HCT116 (cell line): ENCODE measurements around the gene ANKRD29. TPM values are rescaled to one million over a fixed set of nuclear protein-coding genes. Genes with fewer than 3 reads are reported as not detected.
A peak's percentile ranks its signal among the peaks of the same experiment; 100 is the strongest.

Experiments used
- ATAC-seq: fragments of 200-7000 bp; cut with Tn5 transposase; 2 replicates; pipeline ENCODE4 v1.9.1; 2020; ENCODE audit warnings: mild to moderate bottlenecking, moderate library complexity
- BruUV-seq: library from RNA; stranded (reverse); fragments of 400-500 nt; replicated peaks from 2 replicates; lab custom pipeline; 2021; lab: Mats Ljungman, UMichigan
- CTCF ChIA-PET: fragments of 300-600 bp; sonication (Branson Sonifier 250); formaldehyde crosslinking; loops from one replicate; lab custom pipeline; 2021; ENCODE audit warnings: antibody characterized with exemption; lab: Charles Lee
- POLR2A ChIA-PET: fragments of 300-600, 350-600 bp; sonication (Branson Sonifier 250); formaldehyde crosslinking; loops from one replicate; lab custom pipeline; 2021; ENCODE audit warnings: antibody characterized with exemption; lab: Charles Lee
- RAD21 ChIA-PET, 2 experiments: fragments of 300-600 bp; sonication (Branson Sonifier 250); formaldehyde crosslinking; loops; one replicate each; lab custom pipeline; 2023; ENCODE audit warnings: low total read pairs in 2 of 2; ENCODE audit not compliant: uncharacterized antibody in 2 of 2, unreplicated experiment in 2 of 2, low non-redundant PET in 1 of 2; lab: Charles Lee
- DNase-seq: peaks from one replicate; pipeline ENCODE4 v3.0.0-alpha.2; 2010; ENCODE audit warnings: low read depth, low spot score
- H2AFZ ChIP-seq: fragments of 200-600 bp; shearing (Covaris generic), sonication (generic); 2 replicates; pipeline ENCODE4 v1.6.1; 2017; ENCODE audit warnings: low read depth, mixed run types, mixed read lengths, antibody characterized with exemption, low read length; ENCODE audit not compliant: poor library complexity, severe bottlenecking
- H3K27ac ChIP-seq: 2 replicates; pipeline ENCODE4 v1.5.1; 2012; ENCODE audit warnings: low read depth, low read length
- H3K27me3 ChIP-seq: fragments of 200-600 bp; sonication (generic); 2 replicates; pipeline ENCODE4 v1.6.1; 2016; ENCODE audit warnings: mixed run types, low read length, mixed read lengths; ENCODE audit not compliant: insufficient read depth
- H3K36me3 ChIP-seq, 2 experiments: fragments of 200-500 bp in 1 of 2; fragments of 200-600 bp in 1 of 2; sonication (Bioruptor generic) in 1 of 2; sonication (generic) in 1 of 2; 2 replicates each; pipeline versions ENCODE4 v1.5.1 to v1.6.1; 2014 to 2016; ENCODE audit warnings: low read length in 2 of 2, inconsistent platforms in 1 of 2, mixed read lengths in 1 of 2, mixed run types in 1 of 2; ENCODE audit not compliant: insufficient read depth in 2 of 2, control insufficient read depth in 1 of 2
- H3K4me1 ChIP-seq, 2 experiments: fragments of 200-600 bp in 1 of 2; sonication (generic) in 1 of 2; 2 replicates each; pipeline versions ENCODE4 v1.5.1 to v1.6.1; 2012 to 2017; ENCODE audit warnings: low read length in 2 of 2, inconsistent platforms in 1 of 2, mild to moderate bottlenecking in 1 of 2, mixed read lengths in 1 of 2, mixed run types in 1 of 2, moderate library complexity in 1 of 2; ENCODE audit not compliant: insufficient read depth in 2 of 2, control insufficient read depth in 1 of 2
- H3K4me2 ChIP-seq: fragments of 200-600 bp; sonication (generic); 2 replicates; pipeline ENCODE4 v1.6.1; 2017; ENCODE audit warnings: mixed run types, low read length, mixed read lengths
- H3K4me3 ChIP-seq, 2 experiments: fragments of 200-600 bp in 1 of 2; sonication (generic) in 1 of 2; replicated peaks in 1 of 2; 2 replicates each; pipeline ENCODE4 v1.5.1; 2011 to 2016; ENCODE audit warnings: low read length in 2 of 2, control low read depth in 1 of 2, low read depth in 1 of 2, mild to moderate bottlenecking in 1 of 2, mixed read lengths in 1 of 2, mixed run types in 1 of 2
- H3K79me2 ChIP-seq: fragments of 200-600 bp; sonication (generic); 2 replicates; pipeline ENCODE4 v1.6.1; 2017; ENCODE audit warnings: mild to moderate bottlenecking, mixed run types, low read length, moderate library complexity, mixed read lengths; ENCODE audit not compliant: insufficient read depth
- H3K9ac ChIP-seq: fragments of 200-600 bp; sonication (generic); 2 replicates; pipeline ENCODE4 v1.6.1; 2016; ENCODE audit warnings: low read length, mixed read lengths
- H3K9me2 ChIP-seq: fragments of 200-600 bp; sonication (generic), shearing (Covaris generic); 2 replicates; pipeline ENCODE4 v1.6.1; 2017; ENCODE audit warnings: mixed run types, mild to moderate bottlenecking, moderate library complexity; ENCODE audit not compliant: insufficient read depth
- H3K9me3 ChIP-seq, 2 experiments: fragments of 200-500 bp in 1 of 2; fragments of 200-600 bp in 1 of 2; sonication (Bioruptor generic) in 1 of 2; sonication (generic) in 1 of 2; 2 replicates each; pipeline ENCODE4 v1.6.1; 2014 to 2017; ENCODE audit warnings: low read length in 2 of 2, mixed read lengths in 2 of 2, inconsistent platforms in 1 of 2, low read depth in 1 of 2, mild to moderate bottlenecking in 1 of 2, mixed run types in 1 of 2, moderate library complexity in 1 of 2; ENCODE audit not compliant: control insufficient read depth in 1 of 2, insufficient read depth in 1 of 2
- H4K20me1 ChIP-seq: fragments of 200-600 bp; sonication (generic), shearing (Covaris generic); 2 replicates; pipeline ENCODE4 v1.6.1; 2017; ENCODE audit warnings: mixed run types, mild to moderate bottlenecking, moderate library complexity; ENCODE audit not compliant: insufficient read depth
- ATF3 ChIP-seq: IDR thresholded peaks from 2 replicates; pipeline ENCODE4 v1.6.1; 2012
- CBX3 ChIP-seq: IDR thresholded peaks from 2 replicates; pipeline ENCODE4 v1.6.1; 2012; ENCODE audit warnings: low read depth
- CEBPB ChIP-seq: IDR thresholded peaks from 2 replicates; pipeline ENCODE4 v1.6.1; 2012; ENCODE audit warnings: low read depth
- CTCF ChIP-seq, 3 experiments: fragments of 200-600 bp in 1 of 3; sonication (generic) in 1 of 3; IDR thresholded peaks in 2 of 3; conservative IDR thresholded peaks in 1 of 3; 2 replicates each; pipeline ENCODE4 v1.5.1; 2012 to 2017; ENCODE audit warnings: low read depth in 2 of 3, low read length in 2 of 3, antibody characterized with exemption in 1 of 3, borderline replicate concordance in 1 of 3, control low read depth in 1 of 3, mild to moderate bottlenecking in 1 of 3, mixed read lengths in 1 of 3, mixed run types in 1 of 3, moderate library complexity in 1 of 3; ENCODE audit not compliant: insufficient read depth in 1 of 3
- EGR1 ChIP-seq: IDR thresholded peaks from 2 replicates; pipeline ENCODE4 v1.6.1; 2012; ENCODE audit warnings: low read depth
- ELF1 ChIP-seq: IDR thresholded peaks from 2 replicates; pipeline ENCODE4 v1.6.1; 2012; ENCODE audit warnings: low read depth, borderline replicate concordance
- FOSL1 ChIP-seq: IDR thresholded peaks from 2 replicates; pipeline ENCODE4 v1.6.1; 2012; ENCODE audit warnings: low read depth
- JUND ChIP-seq: IDR thresholded peaks from 2 replicates; pipeline ENCODE4 v1.6.1; 2012
- POLR2AphosphoS5 ChIP-seq: IDR thresholded peaks from 2 replicates; pipeline ENCODE4 v1.6.1; 2011; ENCODE audit warnings: mild to moderate bottlenecking, low read depth, low read length, moderate library complexity
- RAD21 ChIP-seq: IDR thresholded peaks from 2 replicates; pipeline ENCODE4 v1.6.1; 2012; ENCODE audit warnings: low read depth, mild to moderate bottlenecking
- SIN3A ChIP-seq: IDR thresholded peaks from 2 replicates; pipeline ENCODE4 v1.6.1; 2012; ENCODE audit warnings: low read depth
- SP1 ChIP-seq: IDR thresholded peaks from 2 replicates; pipeline ENCODE4 v1.6.1; 2012; ENCODE audit warnings: low read depth
- SRF ChIP-seq: IDR thresholded peaks from 2 replicates; pipeline ENCODE4 v1.6.1; 2012; ENCODE audit warnings: low read depth
- TCF7L2 ChIP-seq: IDR thresholded peaks from 2 replicates; pipeline ENCODE4 v1.7.0; 2011; ENCODE audit warnings: borderline replicate concordance, inconsistent platforms; ENCODE audit not compliant: insufficient read depth, insufficient read length; ENCODE audit errors: extremely low read depth
- YY1 ChIP-seq: IDR thresholded peaks from 2 replicates; pipeline ENCODE4 v1.6.1; 2011; ENCODE audit warnings: low read length, low read depth, moderate library complexity, mild to moderate bottlenecking; ENCODE audit not compliant: insufficient replicate concordance; ENCODE audit errors: extremely low read depth
- ZBTB33 ChIP-seq: IDR thresholded peaks from 2 replicates; pipeline ENCODE4 v1.6.1; 2011; ENCODE audit warnings: mild to moderate bottlenecking, low read length, moderate library complexity; ENCODE audit not compliant: insufficient replicate concordance; ENCODE audit errors: extremely low read depth
- ZFX ChIP-seq: fragments of 450-650 bp; IDR thresholded peaks from 2 replicates; pipeline ENCODE4 v1.6.1; 2017
- intact Hi-C: fragments of 100-400 bp; cut with micrococcal nuclease; formaldehyde crosslinking; loops from 2 replicates; pipeline ENCODE4 v1.10.0; 2022
- total RNA-seq: library from RNA; stranded (reverse); gene quantifications from one replicate; pipeline ENCODE4 v1.2.1, GENCODE V29; 2021; ENCODE audit not compliant: unreplicated experiment

The ANKRD29 gene
- total RNA-seq, 1 experiment from 2014 or later: 8.8 TPM

GRCh38 chr18:23627321-23627720 is 35.4 kb downstream of the ANKRD29 start (continued):
- peak; percentile 20 for TF ChIP-seq TCF7L2
- peak; percentile 53; the same call in 1 of the 2 replicates for TF ChIP-seq CBX3
- TF ChIP-seq POLR2AphosphoS5: peak; percentile 38; the same call in 1 of the 2 replicates
- TF ChIP-seq, all 23 proteins: peak for 12

- H3K27me3 ChIP-seq: no peaks in the 10 kb centered on the region
- ChIA-PET CTCF (interaction anchor here (1.4 to 13.0 kb wide), 3 partner anchors 17 to 128 kb away, joined by 3 to 178 read pairs (median 3); no protein-coding TSS in a partner anchor), RAD21 (interaction anchor here (1.9 to 3.6 kb wide), 2 partner anchors 76 kb away, joined by 10 to 18 read pairs; no protein-coding TSS in a partner anchor)
- intact Hi-C loops: no loop called here
- no peaks in the 10 kb centered on the region for H3K9me3 ChIP-seq
- H3K27ac ChIP-seq: peak overlapping the region; percentile 30; the same call in 1 of the 2 replicates
- peaks cover 34 to 38% of the 10 kb centered on the region in 2 experiments for H3K4me1 ChIP-seq
- H3K9me2 ChIP-seq: no peaks in the 10 kb centered on the region
- H3K4me2 ChIP-seq: peak overlapping the region; percentile 48
- H2AFZ ChIP-seq: peak overlapping the region; percentile 33
- no peaks in the 10 kb centered on the region for H3K79me2 ChIP-seq
- TF ChIP-seq SRF (no peak), ELF1 (no peak), SP1 (peak; percentile 36), CBX3 (no peak), SIN3A (no peak), YY1 (no peak), ZFX (no peak), JUND (peak; percentile 11; the same call in 1 of the 2 replicates), RAD21 (no peak), EGR1 (no peak), CEBPB (no peak; the same call in 1 of the 2 replicates), FOSL1 (peak; percentile 38), CTCF (IDR thresholded peaks at IDR 0.05 in 2 of 3, conservative IDR thresholded peaks at IDR 0.05 in 1 of 3; ENCODE audit: borderline replicate concordance in 1 of 3, insufficient read depth in 1 of 3, low read depth in 2 of 3, low read length in 2 of 3) (no peak), ZBTB33 (no peak), ATF3 (no peak)
- TF ChIP-seq, all 23 proteins: peak for 3
- no peak for DNase-seq
- Histone ChIP-seq H4K20me1 (no peaks in the 10 kb centered on the region), H3K9ac (no peak overlapping the region), H3K4me3 (no peak overlapping the region), H3K36me3 (no peaks in the 10 kb centered on the region)
- POLR2A ChIA-PET: interaction anchor here (0.8 to 2.4 kb wide), 4 partner anchors 10 to 81 kb away, joined by 3 to 5 read pairs (median 4); no protein-coding TSS in a partner anchor
- no TSS peak for BruUV-seq
- ATAC-seq: peak; percentile 22; the same call in 1 of the 2 replicates
These were observed 36.0 kb downstream of the ANKRD29 start for GRCh38 chr18:23626451-23627279.
